ENCODE measurements around the gene ACAD11.

DNA sequence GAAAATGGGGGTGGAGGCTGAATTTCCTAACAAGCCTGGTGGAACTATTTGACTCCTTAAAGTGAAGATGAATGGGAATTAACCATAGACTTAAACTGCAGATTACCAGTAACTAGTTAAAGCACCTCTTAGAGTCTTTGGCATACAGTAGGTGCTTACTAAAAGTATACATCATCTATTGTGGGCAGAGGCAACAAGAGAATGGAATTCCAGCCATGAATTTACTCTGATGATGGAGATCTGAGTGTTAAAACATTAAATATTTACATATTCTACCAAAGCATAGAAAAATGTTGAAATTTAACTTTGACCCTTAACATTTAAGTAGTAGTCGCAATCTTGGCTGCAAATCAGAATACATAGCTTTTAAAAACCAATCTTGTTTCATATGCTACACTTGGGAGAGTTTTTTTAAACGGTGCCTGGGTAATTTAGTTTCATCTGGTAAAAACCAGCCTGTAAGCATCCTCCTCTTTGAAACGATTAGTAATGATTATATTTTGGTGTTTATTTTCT is 5.7 kb upstream of the ACAD11 start:
- TF ChIP-seq, protein P1, sequence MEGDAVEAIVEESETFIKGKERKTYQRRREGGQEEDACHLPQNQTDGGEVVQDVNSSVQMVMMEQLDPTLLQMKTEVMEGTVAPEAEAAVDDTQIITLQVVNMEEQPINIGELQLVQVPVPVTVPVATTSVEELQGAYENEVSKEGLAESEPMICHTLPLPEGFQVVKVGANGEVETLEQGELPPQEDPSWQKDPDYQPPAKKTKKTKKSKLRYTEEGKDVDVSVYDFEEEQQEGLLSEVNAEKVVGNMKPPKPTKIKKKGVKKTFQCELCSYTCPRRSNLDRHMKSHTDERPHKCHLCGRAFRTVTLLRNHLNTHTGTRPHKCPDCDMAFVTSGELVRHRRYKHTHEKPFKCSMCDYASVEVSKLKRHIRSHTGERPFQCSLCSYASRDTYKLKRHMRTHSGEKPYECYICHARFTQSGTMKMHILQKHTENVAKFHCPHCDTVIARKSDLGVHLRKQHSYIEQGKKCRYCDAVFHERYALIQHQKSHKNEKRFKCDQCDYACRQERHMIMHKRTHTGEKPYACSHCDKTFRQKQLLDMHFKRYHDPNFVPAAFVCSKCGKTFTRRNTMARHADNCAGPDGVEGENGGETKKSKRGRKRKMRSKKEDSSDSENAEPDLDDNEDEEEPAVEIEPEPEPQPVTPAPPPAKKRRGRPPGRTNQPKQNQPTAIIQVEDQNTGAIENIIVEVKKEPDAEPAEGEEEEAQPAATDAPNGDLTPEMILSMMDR (conservative IDR thresholded peaks at IDR 0.05 in 1 of 2, IDR thresholded peaks at IDR 0.05 in 1 of 2; ENCODE audit: extremely low read depth in 1 of 2, insufficient read depth in 1 of 2, low read depth in 1 of 2, low read length in 2 of 2) = no peak
- TF ChIP-seq EZH2 (IDR thresholded peaks at IDR 0.05; ENCODE audit: borderline replicate concordance, low read length) = no peak

All from mammary epithelial cell (primary cell).